Fibroblast of lung (primary cell): ENCODE data around the gene SPEF1. TPM values are rescaled to one million over a fixed set of nuclear protein-coding genes. Genes with fewer than 3 reads are reported as not detected.

Experiments used
- DNase-seq, 2 donors: peaks; one replicate each; pipeline versions ENCODE4 v3.0.0 to v3.0.0-alpha.2; 2010; ENCODE audit warnings: low read depth in 2 of 2
- H2AFZ ChIP-seq: 2 replicates; pipeline ENCODE4 v1.5.1; 2012; ENCODE audit warnings: low read length, control low read depth, inconsistent platforms
- H3K27ac ChIP-seq: 2 replicates; pipeline ENCODE4 v1.5.1; 2011; ENCODE audit warnings: low read length, control low read depth; ENCODE audit not compliant: insufficient read depth
- H3K27me3 ChIP-seq: 2 replicates; pipeline ENCODE4 v1.5.1; 2011; ENCODE audit warnings: mild to moderate bottlenecking, low read length; ENCODE audit not compliant: control insufficient read depth, insufficient read depth
- H3K36me3 ChIP-seq: 2 replicates; pipeline ENCODE4 v1.5.1; 2011; ENCODE audit warnings: low read length; ENCODE audit not compliant: control insufficient read depth, insufficient read depth
- H3K4me1 ChIP-seq: 2 replicates; pipeline ENCODE4 v1.5.1; 2011; ENCODE audit warnings: low read length; ENCODE audit not compliant: control insufficient read depth, insufficient read depth; ENCODE audit errors: extremely low read depth
- H3K4me2 ChIP-seq: 2 replicates; pipeline ENCODE4 v1.5.1; 2011; ENCODE audit warnings: low read length, control low read depth; ENCODE audit not compliant: insufficient read depth; ENCODE audit errors: extremely low read depth
- H3K4me3 ChIP-seq, 4 experiments: fragments of 200-600 bp in 1 of 4; sonication (generic) in 1 of 4; replicated peaks in 1 of 4; 2 replicates each; pipeline ENCODE4 v1.5.1; 2011 to 2016; ENCODE audit warnings: low read length in 4 of 4, low read depth in 3 of 4, mild to moderate bottlenecking in 3 of 4, control low read depth in 2 of 4, inconsistent platforms in 1 of 4, mixed read lengths in 1 of 4; ENCODE audit not compliant: insufficient read depth in 1 of 4; ENCODE audit errors: control extremely low read depth in 1 of 4
- H3K79me2 ChIP-seq: 2 replicates; pipeline ENCODE4 v1.5.1; 2012; ENCODE audit warnings: mild to moderate bottlenecking, low read length, inconsistent platforms; ENCODE audit not compliant: control insufficient read depth, insufficient read depth
- H3K9ac ChIP-seq: 2 replicates; pipeline ENCODE4 v1.5.1; 2011; ENCODE audit warnings: mild to moderate bottlenecking, low read length, control low read depth; ENCODE audit not compliant: insufficient read depth
- H3K9me3 ChIP-seq: 2 replicates; pipeline ENCODE4 v1.5.1; 2012; ENCODE audit warnings: low read depth, low read length; ENCODE audit not compliant: control insufficient read depth, insufficient read depth
- H4K20me1 ChIP-seq: 2 replicates; pipeline ENCODE4 v1.5.1; 2011; ENCODE audit warnings: low read length; ENCODE audit not compliant: control insufficient read depth, insufficient read depth; ENCODE audit errors: extremely low read depth
- EZH2 ChIP-seq: IDR thresholded peaks from 2 replicates; pipeline ENCODE4 v1.5.1; 2012; ENCODE audit warnings: low read length, control low read depth, mild to moderate bottlenecking; ENCODE audit errors: missing control alignments
- polyA plus RNA-seq, 2 donors: library from polyadenylated mRNA; depleted of rRNA in 1 of 2; stranded (reverse) in 1 of 2; unstranded in 1 of 2; fragments of >200 nt; gene quantifications; 2 replicates each; pipeline ENCODE4 v1.2.1, GENCODE V29; 2011 to 2012; ENCODE audit warnings: missing spikeins in 1 of 2
- total RNA-seq: library from RNA; depleted of rRNA; stranded (reverse); fragments of >200 nt; gene quantifications from 2 replicates; pipeline ENCODE4 v1.2.1, GENCODE V29; 2014
- TF ChIP-seq, protein P1 (sequence below), 2 donors: IDR thresholded peaks in 1 of 2; conservative IDR thresholded peaks in 1 of 2; 1 replicate in 1 of 2; 2 replicates in 1 of 2; pipeline ENCODE4 v1.5.1; 2011 to 2012; ENCODE audit warnings: low read length in 2 of 2, control low read depth in 1 of 2, inconsistent platforms in 1 of 2, low read depth in 1 of 2, mild to moderate bottlenecking in 1 of 2

SPEF1 gene
- total and polyA plus RNA-seq, 2 donors (not counting 1 experiment from before 2014, with no cell fraction given) = 0.07 to 0.17 TPM

DNA sequence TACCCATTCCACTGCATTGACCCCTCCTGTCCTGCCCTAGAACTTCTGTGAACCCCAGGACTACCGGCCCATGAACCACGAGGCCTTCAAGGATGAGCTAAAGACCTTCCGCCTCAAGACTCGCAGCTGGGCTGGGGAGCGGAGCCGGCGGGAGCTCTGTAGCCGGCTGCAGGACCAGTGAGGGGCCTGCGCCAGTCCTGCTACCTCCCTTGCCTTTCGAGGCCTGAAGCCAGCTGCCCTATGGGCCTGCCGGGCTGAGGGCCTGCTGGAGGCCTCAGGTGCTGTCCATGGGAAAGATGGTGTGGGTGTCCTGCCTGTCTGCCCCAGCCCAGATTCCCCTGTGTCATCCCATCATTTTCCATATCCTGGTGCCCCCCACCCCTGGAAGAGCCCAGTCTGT, 23.5 kb upstream of the SPEF1 start:
- no peak overlapping the region for H3K4me3 ChIP-seq
- no peak overlapping the region for H2AFZ ChIP-seq
- H3K79me2 ChIP-seq = peaks cover 27% of the 10 kb centered on the region
- no peak overlapping the region for H3K4me2 ChIP-seq
- peak overlapping the region; percentile 98 for H3K27ac ChIP-seq
- H3K9ac ChIP-seq = no peak overlapping the region
- H4K20me1 ChIP-seq = no peaks in the 10 kb centered on the region
- H3K4me1 ChIP-seq = peaks cover 42% of the 10 kb centered on the region
- no peaks in the 10 kb centered on the region for H3K9me3 ChIP-seq
- TF ChIP-seq, protein P1, sequence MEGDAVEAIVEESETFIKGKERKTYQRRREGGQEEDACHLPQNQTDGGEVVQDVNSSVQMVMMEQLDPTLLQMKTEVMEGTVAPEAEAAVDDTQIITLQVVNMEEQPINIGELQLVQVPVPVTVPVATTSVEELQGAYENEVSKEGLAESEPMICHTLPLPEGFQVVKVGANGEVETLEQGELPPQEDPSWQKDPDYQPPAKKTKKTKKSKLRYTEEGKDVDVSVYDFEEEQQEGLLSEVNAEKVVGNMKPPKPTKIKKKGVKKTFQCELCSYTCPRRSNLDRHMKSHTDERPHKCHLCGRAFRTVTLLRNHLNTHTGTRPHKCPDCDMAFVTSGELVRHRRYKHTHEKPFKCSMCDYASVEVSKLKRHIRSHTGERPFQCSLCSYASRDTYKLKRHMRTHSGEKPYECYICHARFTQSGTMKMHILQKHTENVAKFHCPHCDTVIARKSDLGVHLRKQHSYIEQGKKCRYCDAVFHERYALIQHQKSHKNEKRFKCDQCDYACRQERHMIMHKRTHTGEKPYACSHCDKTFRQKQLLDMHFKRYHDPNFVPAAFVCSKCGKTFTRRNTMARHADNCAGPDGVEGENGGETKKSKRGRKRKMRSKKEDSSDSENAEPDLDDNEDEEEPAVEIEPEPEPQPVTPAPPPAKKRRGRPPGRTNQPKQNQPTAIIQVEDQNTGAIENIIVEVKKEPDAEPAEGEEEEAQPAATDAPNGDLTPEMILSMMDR (conservative IDR thresholded peaks at IDR 0.05 in 1 of 2, IDR thresholded peaks at IDR 0.05 in 1 of 2; ENCODE audit: low read depth in 1 of 2, low read length in 2 of 2) = no peak
- no peak for TF ChIP-seq EZH2
- DNase-seq = no peak
- H3K36me3 ChIP-seq = peaks cover 56% of the 10 kb centered on the region
- H3K27me3 ChIP-seq = no peaks in the 10 kb centered on the region

DNA sequence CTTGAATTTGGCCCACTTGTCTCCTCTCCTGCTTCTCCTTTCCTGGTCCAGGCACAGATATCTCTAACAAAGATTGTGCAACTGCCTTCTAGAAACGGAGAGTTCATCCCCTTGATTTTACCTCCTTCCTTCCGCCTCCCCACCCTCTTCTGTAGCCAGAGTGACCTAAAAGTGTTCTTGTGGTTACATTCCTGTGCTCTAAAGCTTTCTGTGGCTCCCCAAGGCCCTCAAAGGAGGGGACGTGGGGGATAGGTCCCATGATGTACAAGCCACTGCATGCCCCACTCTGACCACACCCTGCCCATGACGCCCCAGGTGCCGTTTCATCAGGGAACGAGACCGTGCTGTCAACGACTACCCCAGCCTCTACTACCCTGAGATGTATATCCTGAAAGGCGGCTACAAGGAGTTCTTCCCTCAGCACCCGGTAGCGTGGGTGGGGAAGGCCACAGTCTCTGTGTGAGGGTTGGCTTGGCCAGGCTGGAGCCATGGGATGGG, 23.1 kb upstream of the SPEF1 start:
- Histone ChIP-seq H3K27ac (peak overlapping the region; percentile 98), H3K36me3 (peaks cover 58% of the 10 kb centered on the region), H3K4me3 (no peak overlapping the region), H3K9ac (no peak overlapping the region), H3K27me3 (no peaks in the 10 kb centered on the region), H3K79me2 (peaks cover 31% of the 10 kb centered on the region), H3K4me2 (no peak overlapping the region), H4K20me1 (no peaks in the 10 kb centered on the region), H3K4me1 (peaks cover 47% of the 10 kb centered on the region), H3K9me3 (no peaks in the 10 kb centered on the region), H2AFZ (no peak overlapping the region)
- TF ChIP-seq EZH2 = no peak
- TF ChIP-seq, protein P1 (conservative IDR thresholded peaks at IDR 0.05 in 1 of 2, IDR thresholded peaks at IDR 0.05 in 1 of 2; ENCODE audit: low read depth in 1 of 2, low read length in 2 of 2) = no peak
- peak in 1 of 2 donors; percentile 37 for DNase-seq

DNA sequence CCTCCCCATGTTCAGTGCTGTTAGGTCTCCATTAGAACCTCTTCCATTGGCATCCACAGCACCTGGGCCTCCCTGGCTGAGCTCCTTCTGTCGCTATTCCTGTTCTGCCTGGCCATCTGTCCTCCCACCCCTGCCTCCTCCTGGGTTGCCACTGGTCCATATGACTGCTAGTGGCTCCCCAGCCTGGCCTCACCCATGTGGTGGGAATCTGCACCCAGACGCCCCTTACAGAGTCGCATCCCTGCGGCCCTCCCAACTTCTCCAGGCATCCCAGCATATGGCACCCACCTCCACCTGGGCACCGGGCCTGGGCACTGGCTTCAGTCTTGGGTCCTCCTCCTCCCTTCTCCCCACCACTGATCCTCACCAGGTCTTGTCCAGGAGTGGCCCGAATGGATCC, 22.6 kb upstream of the SPEF1 start:
- Histone ChIP-seq H3K27ac (no peak overlapping the region), H3K79me2 (peaks cover 36% of the 10 kb centered on the region), H3K4me1 (peaks cover 49% of the 10 kb centered on the region)

More for the DNA sequence above, 22.6 kb upstream of the SPEF1 start:
- Histone ChIP-seq H3K9ac (no peak overlapping the region), H2AFZ (no peak overlapping the region), H3K4me3 (no peak overlapping the region), H3K4me2 (no peak overlapping the region), H4K20me1 (no peaks in the 10 kb centered on the region), H3K9me3 (no peaks in the 10 kb centered on the region), H3K36me3 (peaks cover 61% of the 10 kb centered on the region), H3K27me3 (no peaks in the 10 kb centered on the region)
- no peak for DNase-seq
- no peak for TF ChIP-seq EZH2
- TF ChIP-seq, protein P1 (conservative IDR thresholded peaks at IDR 0.05 in 1 of 2, IDR thresholded peaks at IDR 0.05 in 1 of 2; ENCODE audit: low read depth in 1 of 2, low read length in 2 of 2) = no peak
